HL-60 (cell line): ENCODE data around the gene DAAM1.

Experiments
- GABPA ChIP-seq: IDR thresholded peaks from 2 replicates; pipeline ENCODE4 v1.6.1; 2012; ENCODE audit warnings: low read depth
- POLR2AphosphoS5 ChIP-seq: IDR thresholded peaks from 2 replicates; pipeline ENCODE4 v1.6.1; 2012; ENCODE audit warnings: low read depth
- SPI1 ChIP-seq: IDR thresholded peaks from 2 replicates; pipeline ENCODE4 v1.6.1; 2012; ENCODE audit warnings: low read depth, mild to moderate bottlenecking, borderline replicate concordance
- TF ChIP-seq, protein P1 (sequence below): IDR thresholded peaks from one replicate; pipeline ENCODE4 v1.5.1; 2011; ENCODE audit warnings: low read length, control low read depth, inconsistent platforms; ENCODE audit not compliant: insufficient read depth

DNA sequence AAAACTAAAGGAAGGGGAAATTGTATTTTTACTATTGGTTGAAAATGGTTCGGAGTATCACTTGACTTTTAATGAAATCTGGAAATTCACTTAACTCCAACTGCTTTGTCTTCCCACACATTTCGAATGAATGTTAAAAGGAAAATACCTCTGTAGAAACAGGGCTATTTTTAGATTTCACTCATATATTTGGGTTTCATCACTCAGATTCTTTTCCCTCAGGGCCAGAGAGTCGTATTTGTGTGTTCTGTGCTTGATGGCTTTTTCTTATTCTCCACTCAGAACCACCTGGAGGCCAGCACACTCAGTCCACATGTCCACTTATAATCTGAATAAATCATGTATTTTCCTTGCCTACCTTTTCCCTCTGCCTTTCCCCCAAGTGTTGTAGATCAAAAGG is 40.0 kb downstream of the DAAM1 start:
- TF ChIP-seq, protein P1, sequence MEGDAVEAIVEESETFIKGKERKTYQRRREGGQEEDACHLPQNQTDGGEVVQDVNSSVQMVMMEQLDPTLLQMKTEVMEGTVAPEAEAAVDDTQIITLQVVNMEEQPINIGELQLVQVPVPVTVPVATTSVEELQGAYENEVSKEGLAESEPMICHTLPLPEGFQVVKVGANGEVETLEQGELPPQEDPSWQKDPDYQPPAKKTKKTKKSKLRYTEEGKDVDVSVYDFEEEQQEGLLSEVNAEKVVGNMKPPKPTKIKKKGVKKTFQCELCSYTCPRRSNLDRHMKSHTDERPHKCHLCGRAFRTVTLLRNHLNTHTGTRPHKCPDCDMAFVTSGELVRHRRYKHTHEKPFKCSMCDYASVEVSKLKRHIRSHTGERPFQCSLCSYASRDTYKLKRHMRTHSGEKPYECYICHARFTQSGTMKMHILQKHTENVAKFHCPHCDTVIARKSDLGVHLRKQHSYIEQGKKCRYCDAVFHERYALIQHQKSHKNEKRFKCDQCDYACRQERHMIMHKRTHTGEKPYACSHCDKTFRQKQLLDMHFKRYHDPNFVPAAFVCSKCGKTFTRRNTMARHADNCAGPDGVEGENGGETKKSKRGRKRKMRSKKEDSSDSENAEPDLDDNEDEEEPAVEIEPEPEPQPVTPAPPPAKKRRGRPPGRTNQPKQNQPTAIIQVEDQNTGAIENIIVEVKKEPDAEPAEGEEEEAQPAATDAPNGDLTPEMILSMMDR: no peak
- TF ChIP-seq POLR2AphosphoS5: no peak
- TF ChIP-seq SPI1: no peak
- no peak for TF ChIP-seq GABPA
